ENCODE results near the gene CLIC5.

CLIC5 gene

GRCh38 chr6:45835721-45836437, 179.8 kb downstream of the CLIC5 start:
- no peak for DNase-seq

GRCh38 chr6:45832063-45832462, 183.6 kb downstream of the CLIC5 start:
- DNase-seq = no peak

All from SIG-M5 (cell line).